Measurements from ENCODE around the gene ELK3. TPM values are rescaled to one million over a fixed set of nuclear protein-coding genes. Genes with fewer than 3 reads are reported as not detected.
A peak's percentile ranks its signal among the peaks of the same experiment; 100 is the strongest.

ELK3 gene
- polyA plus RNA-seq, 1 of the 3 experiments (the other 2 are of a cell fraction): 33.8 TPM

DNA sequence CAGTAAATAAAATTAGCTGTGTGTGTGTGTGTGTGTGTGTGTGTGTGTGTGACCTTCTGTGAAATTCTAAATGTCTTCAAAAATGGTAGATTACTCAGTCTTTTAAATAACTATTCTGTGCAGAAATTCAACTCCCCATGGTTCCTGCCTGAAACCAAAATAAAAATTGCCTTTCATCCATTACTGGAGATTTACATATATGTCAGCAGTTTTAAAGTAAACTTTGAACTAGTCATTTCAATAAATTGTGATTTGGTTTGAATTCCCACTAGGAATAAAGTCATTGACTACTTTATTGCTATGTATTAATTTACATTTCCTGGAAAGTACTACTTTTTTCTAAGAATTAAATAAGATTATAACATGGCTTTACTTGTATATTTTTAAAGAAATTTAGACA lies 5.3 kb downstream of the ELK3 start:
- Histone ChIP-seq H3K4me3 (ENCODE audit: low read depth in 2 of 2, low read length in 1 of 2) (0 out of 4 replicates have a peak overlapping the region, but pooled peaks of 1 of the 2 experiments have one; percentile 27), H3K79me2 (ENCODE audit: insufficient read depth) (peaks cover 87% of the 10 kb centered on the region), H3K27ac (ENCODE audit: low read depth in 2 of 2, low read length in 1 of 2) (peak overlapping the region; percentile 50 to 100; a peak in 3 of 4 replicates), H3K4me2 (peak overlapping the region; percentile 87), H3K9me2 (no peaks in the 10 kb centered on the region), H3K9me3 (no peaks in the 10 kb centered on the region), H3F3A (replicated peaks; ENCODE audit: insufficient read depth) (peaks cover 49% of the 10 kb centered on the region), H3K27me3 (ENCODE audit: insufficient read depth) (no peaks in the 10 kb centered on the region), H3K9ac (peak overlapping the region; percentile 40; the same call in 1 of the 2 replicates), H3K36me3 (replicated peaks in 1 of 2; ENCODE audit: control insufficient read depth in 1 of 2, insufficient read depth in 2 of 2, low read length in 1 of 2) (no peaks in the 10 kb centered on the region), H4K20me1 (ENCODE audit: insufficient read depth) (peaks cover 14% of the 10 kb centered on the region), H2AFZ (ENCODE audit: low read depth) (no peak overlapping the region), H3K4me1 (ENCODE audit: control insufficient read depth in 1 of 2, insufficient read depth in 2 of 2, low read depth in 1 of 2, low read length in 1 of 2) (peaks cover 6 to 33% of the 10 kb centered on the region in 2 experiments; a peak in 3 of 4 replicates)
- no peak for DNase-seq
- ChIA-PET CTCF (interaction anchor here (6.0 kb wide), 1 partner anchor 16 kb away, joined by 30 read pairs; no protein-coding TSS in a partner anchor), POLR2A (no interaction called here)
- TF ChIP-seq, protein P1, sequence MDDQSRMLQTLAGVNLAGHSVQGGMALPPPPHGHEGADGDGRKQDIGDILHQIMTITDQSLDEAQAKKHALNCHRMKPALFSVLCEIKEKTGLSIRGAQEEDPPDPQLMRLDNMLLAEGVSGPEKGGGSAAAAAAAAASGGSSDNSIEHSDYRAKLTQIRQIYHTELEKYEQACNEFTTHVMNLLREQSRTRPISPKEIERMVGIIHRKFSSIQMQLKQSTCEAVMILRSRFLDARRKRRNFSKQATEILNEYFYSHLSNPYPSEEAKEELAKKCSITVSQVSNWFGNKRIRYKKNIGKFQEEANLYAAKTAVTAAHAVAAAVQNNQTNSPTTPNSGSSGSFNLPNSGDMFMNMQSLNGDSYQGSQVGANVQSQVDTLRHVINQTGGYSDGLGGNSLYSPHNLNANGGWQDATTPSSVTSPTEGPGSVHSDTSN (IDR thresholded peaks at IDR 0.05): no peak
- TF ChIP-seq RXRA (IDR thresholded peaks at IDR 0.05; ENCODE audit: borderline replicate concordance, low read depth) (no peak), RFX5 (IDR thresholded peaks at IDR 0.05; ENCODE audit: low read length) (no peak)

DNA sequence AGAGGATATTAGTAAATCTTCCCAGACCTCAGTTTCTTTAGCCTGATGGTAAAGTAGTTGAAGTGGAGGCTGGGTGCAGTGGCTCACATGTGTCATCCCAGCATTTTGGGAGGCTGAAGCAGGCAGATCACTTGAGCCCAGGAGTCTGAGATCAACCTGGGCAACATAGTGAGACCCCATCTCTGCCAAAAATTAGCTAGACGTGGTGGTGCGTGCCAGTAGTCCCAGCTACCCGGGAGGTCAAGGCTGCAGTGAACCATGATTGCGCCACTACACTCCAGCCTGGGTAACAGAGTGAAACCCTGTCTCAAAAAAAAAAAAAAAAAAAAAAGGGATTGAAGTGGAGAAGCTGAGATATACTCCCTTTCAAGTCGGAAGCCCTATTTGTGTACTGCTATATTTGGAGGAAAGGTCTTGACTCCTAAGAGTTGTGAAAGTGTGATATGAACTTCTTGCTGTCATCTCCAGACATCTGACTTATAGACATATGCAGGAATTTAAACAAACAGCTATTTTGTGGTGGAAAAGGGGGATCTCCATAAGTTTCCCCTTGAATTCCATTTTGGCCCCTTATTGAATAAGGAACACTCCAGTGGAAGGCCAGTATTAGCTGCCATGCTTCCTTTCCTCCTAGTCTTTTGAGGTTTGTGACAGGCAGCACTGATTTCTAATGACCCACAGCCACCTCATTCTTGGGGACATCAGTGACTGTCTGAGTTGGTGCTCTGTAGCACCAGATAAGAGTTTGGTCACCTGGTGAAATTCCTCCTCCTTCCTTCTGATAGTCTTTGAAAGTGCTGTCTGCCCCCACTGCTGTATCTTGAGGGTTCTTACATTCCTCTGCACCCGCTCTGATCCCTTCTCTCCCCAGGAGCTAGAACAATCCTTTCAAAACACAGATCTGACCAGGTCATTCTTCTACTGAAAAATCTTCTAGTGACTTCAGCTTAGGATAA lies 7.4 kb downstream of the ELK3 start:
- peaks cover 36% of the 10 kb centered on the region for H3F3A ChIP-seq (replicated peaks; ENCODE audit: insufficient read depth)
- no peak for TF ChIP-seq SIN3A (IDR thresholded peaks at IDR 0.05; ENCODE audit: borderline replicate concordance, low read depth, low read length)
- TF ChIP-seq EZH2phosphoT487 (IDR thresholded peaks at IDR 0.05; ENCODE audit: borderline replicate concordance, low read depth): no peak
- TF ChIP-seq, protein P2, sequence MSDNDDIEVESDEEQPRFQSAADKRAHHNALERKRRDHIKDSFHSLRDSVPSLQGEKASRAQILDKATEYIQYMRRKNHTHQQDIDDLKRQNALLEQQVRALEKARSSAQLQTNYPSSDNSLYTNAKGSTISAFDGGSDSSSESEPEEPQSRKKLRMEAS (IDR thresholded peaks at IDR 0.05; ENCODE audit: low read depth): no peak
- TF ChIP-seq RCOR1 (IDR thresholded peaks at IDR 0.05; ENCODE audit: low read length): no peak
- no peak for TF ChIP-seq YY1 (IDR thresholded peaks at IDR 0.05; ENCODE audit: low read depth)
- TF ChIP-seq, protein P3, sequence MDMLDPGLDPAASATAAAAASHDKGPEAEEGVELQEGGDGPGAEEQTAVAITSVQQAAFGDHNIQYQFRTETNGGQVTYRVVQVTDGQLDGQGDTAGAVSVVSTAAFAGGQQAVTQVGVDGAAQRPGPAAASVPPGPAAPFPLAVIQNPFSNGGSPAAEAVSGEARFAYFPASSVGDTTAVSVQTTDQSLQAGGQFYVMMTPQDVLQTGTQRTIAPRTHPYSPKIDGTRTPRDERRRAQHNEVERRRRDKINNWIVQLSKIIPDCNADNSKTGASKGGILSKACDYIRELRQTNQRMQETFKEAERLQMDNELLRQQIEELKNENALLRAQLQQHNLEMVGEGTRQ (IDR thresholded peaks at IDR 0.05; ENCODE audit: borderline replicate concordance, low read depth, low read length): no peak
- no peak for TF ChIP-seq SMC3 (IDR thresholded peaks at IDR 0.05; ENCODE audit: low read depth, low read length)
- TF ChIP-seq GABPA (IDR thresholded peaks at IDR 0.05; ENCODE audit: low read depth): no peak
- no peak for TF ChIP-seq RAD21 (IDR thresholded peaks at IDR 0.05; ENCODE audit: low read length)
- peaks cover 6 to 40% of the 10 kb centered on the region in 2 experiments; a peak in 3 of 4 replicates for H3K4me1 ChIP-seq (ENCODE audit: control insufficient read depth in 1 of 2, insufficient read depth in 2 of 2, low read depth in 1 of 2, low read length in 1 of 2)
- H3K79me2 ChIP-seq (ENCODE audit: insufficient read depth): peaks cover 94% of the 10 kb centered on the region
- H2AFZ ChIP-seq (ENCODE audit: low read depth): no peak overlapping the region
- no peak overlapping the region for H3K9ac ChIP-seq
- no peak overlapping the region for H3K4me3 ChIP-seq (ENCODE audit: low read depth in 2 of 2, low read length in 1 of 2)
- no peak for DNase-seq
- H3K27me3 ChIP-seq (ENCODE audit: insufficient read depth): no peaks in the 10 kb centered on the region
- H3K36me3 ChIP-seq (replicated peaks in 1 of 2; ENCODE audit: control insufficient read depth in 1 of 2, insufficient read depth in 2 of 2, low read length in 1 of 2): peaks cover 0 to 3% of the 10 kb centered on the region in 2 experiments
- CTCF ChIA-PET: interaction anchor here (1.0 to 1.3 kb wide), 3 partner anchors 10 to 14 kb away, joined by 3 to 5 read pairs (median 3); no protein-coding TSS in a partner anchor
- H3K9me2 ChIP-seq: no peaks in the 10 kb centered on the region
- POLR2A ChIA-PET: no interaction called here
- WGBS (ENCODE audit: low lambda C conversion rate): 95% methylated on average over 6 of the region's 6 CpGs
- no peaks in the 10 kb centered on the region for H3K9me3 ChIP-seq
- H3K27ac ChIP-seq (ENCODE audit: low read depth in 2 of 2, low read length in 1 of 2): peak overlapping the region in 1 of 2 experiments; percentile 100; a peak in 1 of 4 replicates
- H4K20me1 ChIP-seq (ENCODE audit: insufficient read depth): peaks cover 33% of the 10 kb centered on the region
- no peak overlapping the region for H3K4me2 ChIP-seq

Measured in SK-N-SH (cell line).